VCaP (cell line): ENCODE results near the gene ASH1L.
"Not testable (repeated sequence)": the region's sequence is repeated elsewhere in the genome, so short reads cannot be mapped to it uniquely, and the experiment has no call there.

ENCODE experiments used
- H3K27ac ChIP-seq: fragments of 450-650 bp; 2 replicates; pipeline ENCODE4 v1.5.1; 2017
- TF ChIP-seq, protein P1 (sequence below): fragments of 450-650 bp; conservative IDR thresholded peaks from 2 replicates; pipeline ENCODE4 v1.5.1; 2017; ENCODE audit warnings: mild to moderate bottlenecking, moderate library complexity

ASH1L gene, protein sequence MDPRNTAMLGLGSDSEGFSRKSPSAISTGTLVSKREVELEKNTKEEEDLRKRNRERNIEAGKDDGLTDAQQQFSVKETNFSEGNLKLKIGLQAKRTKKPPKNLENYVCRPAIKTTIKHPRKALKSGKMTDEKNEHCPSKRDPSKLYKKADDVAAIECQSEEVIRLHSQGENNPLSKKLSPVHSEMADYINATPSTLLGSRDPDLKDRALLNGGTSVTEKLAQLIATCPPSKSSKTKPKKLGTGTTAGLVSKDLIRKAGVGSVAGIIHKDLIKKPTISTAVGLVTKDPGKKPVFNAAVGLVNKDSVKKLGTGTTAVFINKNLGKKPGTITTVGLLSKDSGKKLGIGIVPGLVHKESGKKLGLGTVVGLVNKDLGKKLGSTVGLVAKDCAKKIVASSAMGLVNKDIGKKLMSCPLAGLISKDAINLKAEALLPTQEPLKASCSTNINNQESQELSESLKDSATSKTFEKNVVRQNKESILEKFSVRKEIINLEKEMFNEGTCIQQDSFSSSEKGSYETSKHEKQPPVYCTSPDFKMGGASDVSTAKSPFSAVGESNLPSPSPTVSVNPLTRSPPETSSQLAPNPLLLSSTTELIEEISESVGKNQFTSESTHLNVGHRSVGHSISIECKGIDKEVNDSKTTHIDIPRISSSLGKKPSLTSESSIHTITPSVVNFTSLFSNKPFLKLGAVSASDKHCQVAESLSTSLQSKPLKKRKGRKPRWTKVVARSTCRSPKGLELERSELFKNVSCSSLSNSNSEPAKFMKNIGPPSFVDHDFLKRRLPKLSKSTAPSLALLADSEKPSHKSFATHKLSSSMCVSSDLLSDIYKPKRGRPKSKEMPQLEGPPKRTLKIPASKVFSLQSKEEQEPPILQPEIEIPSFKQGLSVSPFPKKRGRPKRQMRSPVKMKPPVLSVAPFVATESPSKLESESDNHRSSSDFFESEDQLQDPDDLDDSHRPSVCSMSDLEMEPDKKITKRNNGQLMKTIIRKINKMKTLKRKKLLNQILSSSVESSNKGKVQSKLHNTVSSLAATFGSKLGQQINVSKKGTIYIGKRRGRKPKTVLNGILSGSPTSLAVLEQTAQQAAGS (N-terminal part only)

DNA sequence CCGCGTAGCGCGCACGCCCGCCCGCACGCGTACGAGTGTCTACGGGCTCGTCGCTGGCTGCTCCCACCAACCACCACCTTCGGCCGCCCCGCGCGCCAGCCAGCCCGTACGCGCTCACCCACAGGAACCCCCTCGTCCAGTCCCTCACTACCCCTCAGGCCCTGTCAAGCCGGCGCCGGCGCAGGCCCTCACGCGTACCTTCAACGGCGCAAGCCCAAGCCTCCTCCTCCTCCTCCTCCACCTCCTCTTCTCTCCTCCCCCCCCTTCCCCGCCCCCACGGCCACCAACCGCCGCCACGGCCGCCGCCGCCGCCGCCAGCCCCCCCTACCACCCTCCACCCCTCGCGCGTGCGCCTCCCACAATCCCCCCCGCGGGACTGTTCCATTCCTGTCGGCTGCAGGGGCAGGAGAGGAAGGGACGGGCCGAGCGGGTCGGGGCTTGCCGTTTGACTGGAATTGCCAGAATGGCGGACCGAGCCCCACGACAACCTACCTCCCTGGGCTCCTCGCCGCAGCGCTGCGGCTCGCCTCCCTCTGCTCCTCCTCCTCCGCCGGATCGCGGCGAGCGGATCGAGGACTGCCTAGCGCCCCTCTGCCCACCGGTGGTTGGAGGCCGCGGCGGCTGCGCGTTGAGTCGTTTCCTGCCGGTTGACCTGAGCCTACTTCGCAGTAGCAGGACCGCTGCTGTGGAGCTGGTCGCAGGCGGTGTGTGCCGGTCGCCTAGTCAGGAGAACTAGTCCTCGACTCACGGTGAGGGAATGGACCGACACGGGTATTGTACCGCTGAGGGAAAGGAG, at the start of gene ASH1L:
TSS of gene ASH1L (minus strand) at position 223 of the 796 bp plus-strand sequence. CDS start 41,284 bp downstream, outside the sequence.
- H3K27ac ChIP-seq = peak within 1 kb of the TSS; percentile 95
- TF ChIP-seq, protein P1, sequence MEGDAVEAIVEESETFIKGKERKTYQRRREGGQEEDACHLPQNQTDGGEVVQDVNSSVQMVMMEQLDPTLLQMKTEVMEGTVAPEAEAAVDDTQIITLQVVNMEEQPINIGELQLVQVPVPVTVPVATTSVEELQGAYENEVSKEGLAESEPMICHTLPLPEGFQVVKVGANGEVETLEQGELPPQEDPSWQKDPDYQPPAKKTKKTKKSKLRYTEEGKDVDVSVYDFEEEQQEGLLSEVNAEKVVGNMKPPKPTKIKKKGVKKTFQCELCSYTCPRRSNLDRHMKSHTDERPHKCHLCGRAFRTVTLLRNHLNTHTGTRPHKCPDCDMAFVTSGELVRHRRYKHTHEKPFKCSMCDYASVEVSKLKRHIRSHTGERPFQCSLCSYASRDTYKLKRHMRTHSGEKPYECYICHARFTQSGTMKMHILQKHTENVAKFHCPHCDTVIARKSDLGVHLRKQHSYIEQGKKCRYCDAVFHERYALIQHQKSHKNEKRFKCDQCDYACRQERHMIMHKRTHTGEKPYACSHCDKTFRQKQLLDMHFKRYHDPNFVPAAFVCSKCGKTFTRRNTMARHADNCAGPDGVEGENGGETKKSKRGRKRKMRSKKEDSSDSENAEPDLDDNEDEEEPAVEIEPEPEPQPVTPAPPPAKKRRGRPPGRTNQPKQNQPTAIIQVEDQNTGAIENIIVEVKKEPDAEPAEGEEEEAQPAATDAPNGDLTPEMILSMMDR = no peak

DNA sequence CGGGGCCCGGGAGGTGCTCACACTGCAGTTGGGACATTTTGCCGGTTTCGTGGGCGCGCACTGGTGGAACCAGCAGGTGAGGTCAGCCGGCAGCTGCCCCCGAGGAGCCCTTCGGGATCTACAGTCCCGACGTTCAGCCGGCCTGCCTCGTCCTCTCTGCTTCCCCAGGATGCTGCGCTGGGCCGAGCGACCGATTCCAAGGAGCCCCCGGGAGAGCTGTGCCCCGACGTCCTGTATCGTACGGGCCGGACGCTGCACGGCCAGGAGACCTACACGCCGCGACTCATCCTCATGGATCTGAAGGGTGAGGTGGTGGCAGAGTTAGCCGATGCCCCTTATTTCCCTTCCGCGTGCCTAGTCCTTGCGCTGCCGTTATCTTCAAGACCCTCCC, 47.6 kb upstream of the ASH1L start:
- H3K27ac ChIP-seq = peak overlapping the region; percentile 79; the same call in 1 of the 2 replicates

DNA sequence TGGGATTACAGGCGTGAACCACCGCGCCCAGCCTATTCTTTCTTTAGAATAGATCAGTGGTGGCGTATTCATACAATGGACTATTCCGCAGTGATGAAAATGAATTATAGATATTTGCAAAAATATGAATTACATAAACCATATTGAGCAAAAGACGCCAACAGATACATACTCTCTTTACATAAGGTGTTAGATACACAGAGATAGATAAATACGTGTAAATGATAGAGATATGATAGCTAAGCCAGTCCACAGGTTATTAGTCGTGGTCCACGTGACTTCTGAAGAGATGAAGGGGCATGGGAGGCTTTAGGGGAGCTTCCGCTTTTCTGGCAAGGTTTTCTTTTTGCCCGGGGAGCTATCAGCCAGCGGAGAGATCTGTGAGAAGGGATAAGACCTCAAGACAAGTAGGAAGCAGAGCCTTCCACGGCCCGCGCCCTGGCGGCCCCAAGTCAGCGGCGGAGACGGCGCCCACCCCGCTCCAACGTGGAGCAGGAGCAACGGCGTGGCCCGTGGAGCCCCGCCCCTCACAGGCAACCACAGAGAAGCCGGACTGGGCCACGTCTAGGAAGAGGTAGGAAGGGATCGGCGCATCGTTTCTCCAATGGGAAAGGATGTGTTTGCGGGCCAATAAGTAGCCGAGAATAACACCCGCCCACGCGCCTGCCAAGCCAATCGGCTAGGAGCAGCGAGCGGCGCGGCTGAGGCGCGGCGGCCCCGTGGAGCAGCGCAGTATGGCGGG, 47.1 kb upstream of the ASH1L start, which contains the start of gene MSTO1:
TSS of gene MSTO1 (plus strand) at position 704 of the 742 bp plus-strand sequence. CDS start at position 735, 31 bp downstream.
- TF ChIP-seq, protein P1 = no peak
- peak within 1 kb of the TSS; percentile 79 for H3K27ac ChIP-seq

DNA sequence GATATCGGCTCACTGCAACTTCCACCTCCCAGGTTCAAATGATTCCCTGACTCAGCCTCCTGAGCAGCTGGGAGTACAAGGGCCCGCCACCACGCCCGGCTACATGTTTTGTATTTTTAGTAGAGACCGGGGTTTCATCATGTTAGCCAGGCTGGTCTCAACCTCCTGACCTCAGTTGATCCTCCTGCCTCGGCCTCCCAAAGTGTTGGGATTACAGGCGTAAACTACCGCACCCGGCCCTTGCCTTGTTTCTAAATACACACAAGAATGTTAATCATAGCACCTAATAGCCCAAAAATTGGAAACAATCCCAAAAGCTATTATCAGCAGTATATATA, 46.3 kb upstream of the ASH1L start:
- H3K27ac ChIP-seq = no peak overlapping the region
- TF ChIP-seq, protein P1 = no peak

DNA sequence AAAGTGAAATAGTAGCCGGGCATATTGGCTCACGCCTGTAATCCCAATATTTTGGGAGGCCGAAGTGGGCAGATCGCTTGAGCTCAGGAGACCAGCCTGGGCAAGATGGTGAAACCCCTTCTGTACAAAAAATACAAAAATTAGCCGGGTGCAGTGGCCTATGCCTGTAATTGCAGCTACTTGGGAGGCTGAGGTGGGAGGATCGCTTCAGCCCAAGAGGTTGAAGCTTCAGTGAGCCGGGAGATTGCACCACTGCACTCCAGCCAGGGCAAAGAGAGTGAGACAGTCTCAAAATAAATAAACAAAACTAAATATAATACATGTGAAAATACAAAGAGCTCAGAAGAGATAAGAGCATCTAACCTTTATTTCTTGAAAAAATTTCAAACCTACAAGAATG, 45.1 kb upstream of the ASH1L start:
- TF ChIP-seq, protein P1 = no peak
- H3K27ac ChIP-seq = no peak overlapping the region

DNA sequence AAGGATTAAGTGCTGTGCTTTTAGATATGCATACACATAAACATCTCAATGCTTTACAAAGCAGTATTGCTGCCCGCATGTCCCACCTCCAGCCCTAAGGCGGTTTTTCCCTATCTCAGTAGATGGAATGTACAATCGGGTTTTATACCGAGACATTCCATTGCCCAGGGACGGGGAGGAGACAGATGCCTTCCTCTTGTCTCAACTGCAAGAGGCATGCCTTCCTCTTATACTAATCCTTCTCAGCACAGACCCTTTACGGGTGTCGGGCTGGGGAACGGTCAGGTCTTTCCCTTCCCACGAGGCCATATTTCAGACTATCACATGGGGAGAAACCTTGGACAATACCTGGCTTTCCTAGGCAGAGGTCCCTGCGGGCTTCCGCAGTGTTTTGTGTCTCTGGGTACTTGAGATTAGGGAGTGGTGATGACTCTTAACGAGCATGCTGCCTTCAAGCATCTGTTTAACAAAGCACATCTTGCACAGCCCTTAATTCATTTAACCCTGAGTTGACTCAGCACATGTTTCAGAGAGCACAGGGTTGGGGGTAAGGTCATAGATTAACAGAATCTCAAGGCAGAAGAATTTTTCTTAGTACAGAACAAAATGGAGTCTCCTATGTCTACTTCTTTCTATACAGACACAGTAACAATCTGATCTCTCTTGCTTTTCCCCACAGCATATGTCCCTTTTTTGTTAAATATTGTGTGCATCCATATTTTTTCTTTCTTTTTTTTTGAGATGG, 37.4 kb upstream of the ASH1L start:
- not testable (repeated sequence) for H3K27ac ChIP-seq

DNA sequence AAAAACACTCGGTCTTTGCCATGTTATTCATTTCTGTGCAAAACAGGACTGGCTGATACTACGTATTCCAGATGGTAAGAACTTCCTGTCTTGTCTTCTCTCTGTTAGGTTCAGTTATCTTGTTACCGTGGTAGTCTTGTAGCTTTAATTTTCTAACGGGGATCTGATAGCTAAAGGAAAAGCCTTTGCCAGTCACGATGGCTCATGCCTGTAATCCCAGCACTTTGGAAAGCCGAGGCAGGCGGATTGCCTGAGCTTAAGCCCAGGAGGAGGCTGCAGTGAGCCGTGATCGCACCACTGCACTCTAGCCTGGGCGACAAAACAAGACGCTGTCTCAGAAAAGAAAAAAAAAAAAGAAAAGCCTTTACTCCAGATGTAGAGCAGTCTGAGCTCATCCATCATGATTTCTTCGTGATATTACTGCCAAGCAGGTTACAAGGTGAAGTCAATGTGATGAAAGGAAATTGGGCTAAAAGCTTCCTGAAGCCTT, 36.3 kb upstream of the ASH1L start:
- TF ChIP-seq, protein P1 = no peak
- no peak overlapping the region for H3K27ac ChIP-seq
